Activated naive CD4-positive, alpha-beta T cell treated with Interleukin-2 at 50 U/mL for 16 hours (primary cell): ENCODE measurements around the gene ARSB.

Source experiments
- DNase-seq: peaks from one replicate; pipeline ENCODE4 v3.0.0-alpha.2; 2020

The ARSB gene

GRCh38 chr5:78829811-78830527 lies 155.1 kb downstream of the ARSB start:
- no peak for DNase-seq

DNA sequence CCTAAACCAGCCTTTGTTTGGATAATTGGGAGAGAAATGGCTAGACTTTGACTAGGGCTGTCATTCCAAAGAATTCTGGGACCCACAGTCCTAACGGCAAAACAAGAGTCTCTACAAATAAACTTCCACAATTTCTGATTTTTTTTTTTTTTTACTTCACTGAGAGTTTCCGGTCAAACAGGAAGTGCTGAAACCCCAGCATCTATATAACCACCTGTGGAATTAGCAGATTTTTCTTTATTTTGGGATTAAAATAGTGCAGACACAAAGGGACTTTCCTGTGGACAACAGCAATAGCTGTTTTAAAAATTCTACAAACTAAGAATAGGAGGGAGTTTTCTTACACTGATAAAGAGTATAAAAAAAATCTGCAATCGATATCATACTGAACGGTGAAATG lies 157.4 kb downstream of the ARSB start:
- no peak for DNase-seq

GRCh38 chr5:78824831-78825281 lies 160.3 kb downstream of the ARSB start:
- DNase-seq = no peak

- no peak for DNase-seq
These were observed 161.9 kb downstream of the ARSB start for GRCh38 chr5:78823196-78823595.

- DNase-seq = no peak
These were observed 163.5 kb downstream of the ARSB start for GRCh38 chr5:78821536-78822021.

GRCh38 chr5:78819707-78820106 lies 165.4 kb downstream of the ARSB start:
- no peak for DNase-seq

GRCh38 chr5:78819166-78819565 lies 165.9 kb downstream of the ARSB start:
- no peak for DNase-seq

GRCh38 chr5:78816143-78816765 lies 168.9 kb downstream of the ARSB start:
- DNase-seq = no peak

- DNase-seq = no peak
These were observed 171.1 kb downstream of the ARSB start for GRCh38 chr5:78813906-78814530.

- DNase-seq = no peak
These were observed 171.8 kb downstream of the ARSB start for GRCh38 chr5:78813286-78813685.

GRCh38 chr5:78811866-78812265 lies 173.2 kb downstream of the ARSB start:
- no peak for DNase-seq

- DNase-seq = no peak
These were observed 173.8 kb downstream of the ARSB start for GRCh38 chr5:78811121-78811817.

DNA sequence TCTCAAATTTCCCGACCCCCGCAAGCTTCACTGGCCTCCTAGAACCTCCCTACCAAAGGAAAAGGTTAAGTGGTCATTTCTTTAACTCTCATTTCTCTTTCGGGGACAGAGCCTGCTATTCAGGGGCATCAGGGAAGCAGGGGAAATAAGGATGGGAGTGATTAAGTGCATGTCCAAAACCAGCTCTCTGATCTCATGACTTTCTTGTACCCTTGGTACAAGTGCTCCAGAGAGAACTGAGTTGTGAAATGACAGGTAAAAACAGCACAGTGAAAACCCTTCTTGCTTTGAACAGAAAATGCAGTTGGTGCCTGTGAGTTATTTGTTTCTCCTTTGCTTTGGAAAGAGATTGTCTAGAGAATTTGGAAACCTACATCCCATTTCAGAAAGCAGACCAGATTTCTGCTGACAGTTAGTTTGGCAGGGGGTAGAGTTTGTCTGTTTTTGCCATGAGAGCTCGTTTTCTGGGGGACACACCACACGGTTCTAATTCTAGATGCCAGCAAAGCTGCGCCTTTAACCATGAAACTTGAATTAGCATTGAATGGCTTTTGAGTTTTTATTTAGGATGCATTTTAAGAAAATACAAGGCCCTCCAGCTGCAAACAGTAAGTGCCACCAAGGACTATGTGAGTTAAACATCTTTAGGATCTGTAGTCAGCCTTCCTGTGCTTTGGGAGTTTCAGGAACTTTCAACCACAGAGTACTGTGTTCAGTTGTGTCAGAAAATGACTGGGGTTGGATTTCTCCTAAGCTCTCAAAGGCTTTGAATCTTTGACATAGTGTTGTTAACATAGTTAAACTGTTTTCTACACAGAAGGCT lies 174.8 kb downstream of the ARSB start:
- no peak for DNase-seq

DNA sequence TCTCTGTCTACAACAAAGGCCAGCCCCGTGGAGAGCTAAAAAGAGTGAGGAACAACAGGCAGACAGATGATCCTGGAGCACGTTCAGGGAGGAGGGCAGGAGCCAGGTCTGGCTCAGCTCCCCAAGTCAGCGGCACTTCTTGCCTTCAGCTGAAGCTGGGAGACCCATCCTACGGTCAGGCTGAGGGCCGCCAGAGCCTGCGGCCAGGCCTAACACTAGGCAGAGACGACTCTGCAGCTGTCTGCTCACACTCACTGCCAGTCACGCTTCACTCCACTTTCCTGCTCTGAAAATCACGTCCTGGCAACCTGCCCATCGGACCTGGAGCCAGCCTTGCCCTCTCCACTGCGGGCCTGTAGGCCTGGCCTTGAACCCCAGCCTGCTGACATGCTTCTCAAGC lies 175.7 kb downstream of the ARSB start:
- DNase-seq = no peak

- no peak for DNase-seq
These were observed 176.3 kb downstream of the ARSB start for GRCh38 chr5:78808818-78809217.

DNA sequence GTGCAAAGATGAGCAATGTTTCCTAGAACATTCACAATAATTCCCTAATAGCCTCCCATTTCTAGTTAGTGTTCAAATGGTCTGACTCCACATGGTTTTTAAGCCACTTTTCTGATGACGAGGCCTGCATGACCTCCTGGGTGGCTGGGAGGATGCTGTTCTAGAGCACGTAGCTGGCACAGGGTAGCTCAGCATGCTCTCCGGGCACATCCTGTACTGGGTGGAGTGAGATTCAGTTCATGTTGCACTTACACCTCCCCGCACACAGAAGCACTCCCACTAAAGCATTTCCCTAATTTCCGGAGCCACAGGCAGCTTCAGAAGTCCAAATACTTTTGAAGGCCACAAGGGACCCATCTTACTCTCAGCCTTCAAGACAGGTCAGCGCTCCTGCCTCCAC lies 176.7 kb downstream of the ARSB start:
- no peak for DNase-seq

DNA sequence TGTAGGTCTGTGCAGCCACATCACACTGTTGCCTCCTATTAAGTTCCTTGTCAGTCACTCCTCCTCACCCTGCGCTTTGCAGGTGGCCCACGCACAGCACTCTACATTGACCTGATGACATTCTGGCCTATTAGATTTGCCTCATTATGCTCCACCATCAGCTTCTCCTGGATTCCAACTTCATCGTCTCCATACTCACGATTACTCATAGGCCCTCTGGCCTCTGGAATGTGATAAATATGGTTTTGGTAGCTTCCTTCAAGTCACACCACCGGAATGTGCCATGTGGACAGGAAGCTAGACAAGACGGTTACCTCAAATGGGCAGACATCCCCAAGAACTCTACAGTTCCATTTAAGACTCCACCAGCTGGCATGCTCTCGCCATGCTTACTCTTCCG lies 178.6 kb downstream of the ARSB start:
- no peak for DNase-seq

DNA sequence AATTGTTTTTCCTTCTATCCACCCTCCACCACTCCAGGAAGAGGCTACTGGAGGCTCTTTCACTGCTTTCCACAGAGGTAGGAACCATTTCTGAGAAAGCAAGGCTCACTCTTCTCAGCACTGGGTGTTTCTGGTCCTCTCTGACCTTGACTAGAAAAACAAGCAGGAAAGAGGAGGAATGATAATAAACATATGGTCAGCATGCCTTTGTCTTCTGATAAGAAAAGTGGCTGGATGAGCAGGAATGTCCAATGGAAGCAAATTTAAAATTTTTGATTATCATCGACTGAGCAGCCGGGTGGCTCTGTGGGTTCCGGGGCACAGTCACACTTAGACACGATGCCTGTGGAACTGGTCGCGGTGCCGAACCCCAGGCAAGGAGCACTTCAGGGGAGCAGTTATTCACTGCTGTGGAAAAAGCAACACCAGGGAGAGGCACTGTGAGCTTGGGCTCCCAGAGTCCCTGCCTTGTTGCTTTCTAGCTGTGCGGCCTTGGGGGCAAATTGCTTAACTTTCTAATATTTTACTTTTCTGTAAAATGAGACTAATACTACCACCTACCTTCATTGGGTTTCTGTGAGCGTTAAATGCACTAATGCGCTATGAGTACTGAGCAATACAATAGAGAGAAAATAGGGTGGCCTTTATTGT lies 179.5 kb downstream of the ARSB start:
- no peak for DNase-seq

DNA sequence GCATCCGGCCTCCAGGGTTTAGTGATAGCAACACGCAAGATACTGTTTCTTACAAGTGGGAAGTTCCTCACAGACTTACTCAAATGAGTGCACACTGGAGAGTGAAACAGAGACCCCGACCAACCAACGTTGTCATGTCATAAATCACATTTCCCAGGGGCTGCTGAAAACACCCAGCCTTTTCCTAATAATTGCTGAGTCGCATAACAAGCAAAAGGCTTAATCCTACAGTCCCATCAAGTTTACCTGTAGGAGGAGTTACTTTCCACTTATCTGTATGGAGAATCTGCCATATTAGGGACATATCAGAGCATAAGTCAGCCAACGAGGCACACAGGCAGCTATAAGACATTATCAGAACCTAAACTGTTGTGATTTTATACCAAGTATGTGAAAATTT lies 180.1 kb downstream of the ARSB start:
- DNase-seq = no peak

DNA sequence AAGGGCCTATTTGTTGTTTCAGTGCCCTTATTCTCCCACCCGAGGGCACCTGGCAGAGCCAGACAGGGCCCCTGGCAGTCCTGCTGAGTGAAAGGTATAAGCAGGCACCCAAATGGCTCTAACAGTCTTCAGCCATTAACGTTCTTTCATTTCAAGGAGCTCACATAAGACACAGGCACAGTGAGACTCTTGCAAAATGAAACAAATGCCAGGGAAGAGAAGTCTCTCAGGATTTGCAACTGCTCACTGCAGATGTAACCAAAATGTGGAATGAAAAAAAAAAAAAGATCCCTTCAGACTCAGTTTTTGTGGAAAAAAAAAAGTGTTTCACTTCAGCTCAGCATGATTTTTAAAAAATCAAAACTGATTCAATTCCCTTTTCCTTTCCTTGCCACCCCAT lies 181.2 kb downstream of the ARSB start:
- no peak for DNase-seq

GRCh38 chr5:78803353-78803752 lies 181.8 kb downstream of the ARSB start:
- no peak for DNase-seq

DNA sequence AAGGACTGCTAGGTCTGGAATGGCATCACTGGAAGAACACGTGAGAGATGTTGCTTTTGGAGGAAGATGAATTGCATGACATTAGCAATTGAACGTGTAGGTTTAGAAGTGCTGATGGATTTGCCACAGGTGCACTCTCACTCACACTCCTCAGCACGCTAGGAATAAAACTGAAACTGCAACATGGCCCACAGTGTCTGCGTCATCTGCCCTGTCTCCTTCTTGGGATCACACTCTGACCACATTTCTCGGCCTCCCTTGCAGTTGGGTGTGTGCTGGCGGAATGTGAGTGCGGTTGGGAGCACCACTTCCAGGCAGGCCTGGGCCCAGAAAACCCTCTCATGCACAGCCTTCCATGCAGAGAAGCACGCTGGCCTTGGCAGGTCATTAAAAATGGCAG lies 183.7 kb downstream of the ARSB start:
- no peak for DNase-seq
